Activated T-cell treated with anti-CD3 and anti-CD28 coated beads, Interleukin-2, amount 50 U/mL, for 1 hour (primary cell): ENCODE data around the gene ADH7.
A peak's percentile ranks its signal among the peaks of the same experiment; 100 is the strongest.
"Not testable (repeated sequence)": the region's sequence is repeated elsewhere in the genome, so short reads cannot be mapped to it uniquely, and the experiment has no call there.

ENCODE experiments used
- DNase-seq: peaks from one replicate; pipeline ENCODE4 v3.0.0-alpha.2; 2020

ADH7 gene

GRCh38 chr4:99435154-99435553, at the start of gene ADH7:
ADH7 (minus strand) TSS chr4:99435342; CDS start chr4:99435233, 109 bp downstream.
- no peak for DNase-seq

GRCh38 chr4:99483636-99484035, 48.5 kb upstream of the ADH7 start:
- DNase-seq = no peak

- DNase-seq = no peak
Measured at GRCh38 chr4:99473131-99473530, 38.0 kb upstream of the ADH7 start.

GRCh38 chr4:99471896-99472295, 36.8 kb upstream of the ADH7 start:
- DNase-seq = no peak

GRCh38 chr4:99471349-99471748, 36.2 kb upstream of the ADH7 start:
- no peak for DNase-seq

GRCh38 chr4:99468889-99469288, 33.7 kb upstream of the ADH7 start:
- DNase-seq = no peak

- DNase-seq = no peak
Measured at GRCh38 chr4:99467887-99468286, 32.7 kb upstream of the ADH7 start.

GRCh38 chr4:99463566-99463965, 28.4 kb upstream of the ADH7 start:
- DNase-seq = no peak

GRCh38 chr4:99462875-99463464, 27.8 kb upstream of the ADH7 start:
- peak; percentile 29 for DNase-seq

- no peak for DNase-seq
Measured at GRCh38 chr4:99461623-99462401, 26.7 kb upstream of the ADH7 start.

GRCh38 chr4:99459546-99460042, 24.5 kb upstream of the ADH7 start:
- DNase-seq = no peak

GRCh38 chr4:99458911-99459447, 23.8 kb upstream of the ADH7 start:
- no peak for DNase-seq

GRCh38 chr4:99457676-99458075, 22.5 kb upstream of the ADH7 start:
- DNase-seq = no peak

GRCh38 chr4:99457270-99457669, 22.1 kb upstream of the ADH7 start:
- no peak for DNase-seq

GRCh38 chr4:99447513-99447912, 12.4 kb upstream of the ADH7 start:
- no peak for DNase-seq

GRCh38 chr4:99447079-99447478, 11.9 kb upstream of the ADH7 start:
- no peak for DNase-seq

- no peak for DNase-seq
Measured at GRCh38 chr4:99438405-99438780, 3.3 kb upstream of the ADH7 start.

GRCh38 chr4:99437723-99438404, 2.7 kb upstream of the ADH7 start:
- DNase-seq = no peak

GRCh38 chr4:99436976-99437722, 2.0 kb upstream of the ADH7 start:
- no peak for DNase-seq

GRCh38 chr4:99436462-99436861, 1.3 kb upstream of the ADH7 start:
- DNase-seq = no peak

- no peak for DNase-seq
Measured at GRCh38 chr4:99430106-99430505, 5.0 kb downstream of the ADH7 start.

- no peak for DNase-seq
Measured at GRCh38 chr4:99417125-99417524, 18.0 kb downstream of the ADH7 start.

GRCh38 chr4:99415762-99416161, 19.4 kb downstream of the ADH7 start:
- DNase-seq = not testable (repeated sequence)
